ENCODE results near the gene NRXN3.

NRXN3 gene

GRCh38 chr14:78327426-78328221 is 157.5 kb downstream of the NRXN3 start:
- DNase-seq: no peak

- DNase-seq: no peak
Observed at GRCh38 chr14:78329371-78329770, 159.2 kb downstream of the NRXN3 start.

- DNase-seq: no peak
Observed at GRCh38 chr14:78335531-78335930, 165.4 kb downstream of the NRXN3 start.

GRCh38 chr14:78340250-78340649 is 170.1 kb downstream of the NRXN3 start:
- DNase-seq: no peak

GRCh38 chr14:78341827-78342389 is 171.7 kb downstream of the NRXN3 start:
- DNase-seq: no peak

- DNase-seq: no peak
Observed at GRCh38 chr14:78342879-78343278, 172.7 kb downstream of the NRXN3 start.

- no peak for DNase-seq
Observed at GRCh38 chr14:78344290-78344689, 174.1 kb downstream of the NRXN3 start.

- DNase-seq: no peak
Observed at GRCh38 chr14:78345131-78345744, 175.1 kb downstream of the NRXN3 start.

- no peak for DNase-seq
Observed at GRCh38 chr14:78346747-78347146, 176.6 kb downstream of the NRXN3 start.

GRCh38 chr14:78355109-78355508 is 184.9 kb downstream of the NRXN3 start:
- DNase-seq: no peak

- no peak for DNase-seq
Observed at GRCh38 chr14:78356391-78356790, 186.2 kb downstream of the NRXN3 start.

- DNase-seq: no peak
Observed at GRCh38 chr14:78358591-78358990, 188.4 kb downstream of the NRXN3 start.

- DNase-seq: no peak
Observed at GRCh38 chr14:78359581-78359980, 189.4 kb downstream of the NRXN3 start.

GRCh38 chr14:78363008-78363407 is 192.8 kb downstream of the NRXN3 start:
- DNase-seq: no peak

- DNase-seq: no peak
Observed at GRCh38 chr14:78367355-78367754, 197.2 kb downstream of the NRXN3 start.

- no peak for DNase-seq
Observed at GRCh38 chr14:78383060-78383459, 212.9 kb downstream of the NRXN3 start.

- no peak for DNase-seq
Observed at GRCh38 chr14:78398216-78398615, 228.0 kb downstream of the NRXN3 start.

GRCh38 chr14:78399316-78399889 is 229.2 kb downstream of the NRXN3 start:
- no peak for DNase-seq

GRCh38 chr14:78401866-78402265 is 231.7 kb downstream of the NRXN3 start:
- no peak for DNase-seq

- DNase-seq: no peak
Observed at GRCh38 chr14:78403278-78403815, 233.2 kb downstream of the NRXN3 start.

GRCh38 chr14:78405079-78405856 is 235.1 kb downstream of the NRXN3 start:
- no peak for DNase-seq

GRCh38 chr14:78412475-78412874 is 242.3 kb downstream of the NRXN3 start:
- DNase-seq: no peak

- DNase-seq: no peak
Observed at GRCh38 chr14:78414172-78414571, 244.0 kb downstream of the NRXN3 start.
